K562 (cell line): ENCODE results near the gene ZNF831. TPM values are rescaled to one million over a fixed set of nuclear protein-coding genes. Genes with fewer than 3 reads are reported as not detected.

ENCODE experiments used
- ATAC-seq: fragments of 200-7000 bp; cut with Tn5 transposase; 3 replicates; pipeline ENCODE4 v1.9.1; 2020; ENCODE audit warnings: moderate library complexity
- BruUV-seq: library from RNA; stranded (reverse); fragments of 400-500 nt; replicated peaks from 2 replicates; lab custom pipeline; 2021; lab: Mats Ljungman, UMichigan
- CTCF ChIA-PET: fragments of 300-600 bp; formaldehyde crosslinking; extraction: SDS; loops from one replicate; lab custom pipeline; 2021; ENCODE audit warnings: low intra/inter-chr PET ratio; lab: Yijun Ruan, JAX
- POLR2A ChIA-PET: fragments of 300-600, 350-650 bp; sonication (Branson Sonifier 250); formaldehyde crosslinking; extraction: SDS; loops from one replicate; lab custom pipeline; 2021; ENCODE audit warnings: antibody characterized with exemption, inconsistent platforms; lab: Yijun Ruan, JAX
- DNase-seq, 4 experiments: peaks; one replicate each; pipeline versions ENCODE4 v3.0.0 to v3.0.0-alpha.2; 2011 to 2018; ENCODE audit warnings: low spot score in 3 of 4, mixed read lengths in 3 of 4; ENCODE audit errors: extremely low read depth in 1 of 4
- FAIRE-seq: peaks from 2 replicates; lab custom pipeline; 2011; peaks lifted over from hg19 to GRCh38; lab: Jason Lieb, UNC
- H2AFZ ChIP-seq: 2 replicates; pipeline ENCODE4 v1.6.0; 2011; ENCODE audit warnings: low read depth, low read length, control low read depth, inconsistent platforms
- H3K27ac ChIP-seq: fragments of 200-600 bp; 3 replicates; pipeline ENCODE4 v1.8.0; 2011; ENCODE audit warnings: low read depth, mild to moderate bottlenecking, control low read depth, inconsistent platforms, low read length, moderate library complexity, mixed read lengths; ENCODE audit errors: extremely low read depth
- H3K27me3 ChIP-seq, 2 experiments: fragments of 300-600 bp in 1 of 2; 2 replicates in 1 of 2; 3 replicates in 1 of 2; pipeline versions ENCODE4 v1.6.0 to v1.8.0; 2011; ENCODE audit warnings: inconsistent platforms in 2 of 2, low read length in 2 of 2, mild to moderate bottlenecking in 1 of 2, mixed read lengths in 1 of 2, moderate library complexity in 1 of 2; ENCODE audit not compliant: control insufficient read depth in 2 of 2, insufficient read depth in 2 of 2
- H3K36me3 ChIP-seq: fragments of 300-600 bp; 3 replicates; pipeline ENCODE4 v1.8.0; 2011; ENCODE audit warnings: mild to moderate bottlenecking, low read length, inconsistent platforms; ENCODE audit not compliant: control insufficient read depth, insufficient read depth
- H3K4me1 ChIP-seq, 2 experiments: fragments of 200-600 bp in 1 of 2; replicated peaks in 1 of 2; 2 replicates in 1 of 2; 3 replicates in 1 of 2; pipeline versions ENCODE4 v1.5.1 to v1.8.0; 2011; ENCODE audit warnings: inconsistent platforms in 2 of 2, low read length in 2 of 2, mild to moderate bottlenecking in 1 of 2, mixed read lengths in 1 of 2, moderate library complexity in 1 of 2; ENCODE audit not compliant: control insufficient read depth in 2 of 2, insufficient read depth in 2 of 2
- H3K4me2 ChIP-seq: 2 replicates; pipeline ENCODE4 v1.6.1; 2011; ENCODE audit warnings: low read length, control low read depth, inconsistent platforms, mixed read lengths; ENCODE audit not compliant: insufficient read depth
- H3K4me3 ChIP-seq: fragments of 200-600 bp; sonication (generic), shearing (Covaris generic); 2 replicates; pipeline ENCODE4 v1.5.1; 2016; ENCODE audit warnings: control low read depth, inconsistent platforms
- H3K79me2 ChIP-seq: fragments of 200-600 bp; 3 replicates; pipeline ENCODE4 v1.8.0; 2011; ENCODE audit warnings: low read length, inconsistent platforms; ENCODE audit not compliant: control insufficient read depth, insufficient read depth
- H3K9ac ChIP-seq, 2 experiments: 2 replicates each; pipeline versions ENCODE4 v1.6.0 to v1.6.1; 2011; ENCODE audit warnings: low read depth in 2 of 2, low read length in 2 of 2, control low read depth in 1 of 2, inconsistent platforms in 1 of 2, mild to moderate bottlenecking in 1 of 2, mixed read lengths in 1 of 2; ENCODE audit not compliant: insufficient read depth in 1 of 2
- H3K9me1 ChIP-seq: one replicate; pipeline ENCODE4 v1.6.0; 2011; ENCODE audit warnings: inconsistent platforms, mild to moderate bottlenecking, low read length, moderate library complexity; ENCODE audit not compliant: control insufficient read depth, insufficient read depth
- H3K9me3 ChIP-seq: replicated peaks from 2 replicates; pipeline ENCODE4 v1.5.1; 2011; ENCODE audit warnings: low read depth, low read length, inconsistent platforms; ENCODE audit not compliant: control insufficient read depth, insufficient read depth
- H4K20me1 ChIP-seq: replicated peaks from 2 replicates; pipeline ENCODE4 v1.6.1; 2011; ENCODE audit warnings: low read length, inconsistent platforms, mixed read lengths; ENCODE audit not compliant: control insufficient read depth, insufficient read depth
- BRF1 ChIP-seq: IDR thresholded peaks from 3 replicates; pipeline ENCODE4 v1.6.1; 2011; ENCODE audit warnings: borderline replicate concordance, mild to moderate bottlenecking; ENCODE audit not compliant: insufficient read length; ENCODE audit errors: extremely low read depth
- CBX8 ChIP-seq: fragments of 200-600 bp; sonication (generic); IDR thresholded peaks from 2 replicates; pipeline ENCODE4 v1.6.1; 2012; ENCODE audit warnings: borderline replicate concordance, mixed run types, low read depth, mild to moderate bottlenecking, moderate library complexity, mixed read lengths, low read length, control low read depth, inconsistent platforms; ENCODE audit not compliant: poor library complexity, severe bottlenecking; ENCODE audit errors: extremely low read depth
- ELF4 ChIP-seq: fragments of 450-650 bp; formaldehyde crosslinking; IDR thresholded peaks from 2 replicates; pipeline ENCODE4 v1.4.0; 2022; ENCODE audit warnings: missing genetic modification characterization
- KDM4B ChIP-seq, 2 experiments: fragments of 450-650 bp in 1 of 2; sonication (generic) in 1 of 2; IDR thresholded peaks; 2 replicates each; pipeline ENCODE4 v1.6.1; 2016 to 2017; ENCODE audit warnings: borderline replicate concordance in 2 of 2, antibody characterized with exemption in 1 of 2, low read depth in 1 of 2, mild to moderate bottlenecking in 1 of 2
- ZBTB12 ChIP-seq: fragments of 250-450 bp; sonication (Bioruptor Pico); IDR thresholded peaks from 2 replicates; pipeline ENCODE4 v1.4.0; 2020
- ZNF232 ChIP-seq: sonication (generic); formaldehyde crosslinking; IDR thresholded peaks from 2 replicates; pipeline ENCODE4 v1.8.0; 2022; ENCODE audit warnings: mild to moderate bottlenecking, missing genetic modification reagents
- ZNF407 ChIP-seq: fragments of 450-650 bp; IDR thresholded peaks from 2 replicates; pipeline ENCODE4 v1.6.1; 2016; ENCODE audit warnings: low read depth
- ZNF583 ChIP-seq: fragments of 250-450 bp; sonication (Bioruptor Pico); IDR thresholded peaks from 2 replicates; pipeline ENCODE4 v1.4.0; 2020
- ZNF639 ChIP-seq, 2 experiments: fragments of 200-800 bp in 1 of 2; sonication (Bioruptor generic) in 1 of 2; sonication (generic) in 1 of 2; formaldehyde crosslinking in 1 of 2; IDR thresholded peaks in 1 of 2; conservative IDR thresholded peaks in 1 of 2; 2 replicates each; pipeline versions ENCODE4 v1.5.0 to v1.6.1; 2016 to 2020; ENCODE audit warnings: missing compliant biosample characterization in 1 of 2, missing genetic modification characterization in 1 of 2, missing genetic modification reagents in 1 of 2
- WGBS: fragments of 100-300 bp; shearing (Covaris generic); methylation state at CpG from one replicate; pipeline ENCODE4 v1.1.6; 2016; ENCODE audit warnings: low coverage, mixed read lengths; ENCODE audit not compliant: insufficient coverage; ENCODE audit errors: missing lambda C conversion rate; 5-methylcytosine and 5-hydroxymethylcytosine counted together
- in situ Hi-C: fragments of 300-500 bp; cut with MboI; formaldehyde crosslinking; loops from 4 replicates; pipeline ENCODE4 v1.15.0; 2018; ENCODE audit warnings: inconsistent platforms, mixed read lengths
- intact Hi-C: fragments of 100-400 bp; cut with micrococcal nuclease; formaldehyde crosslinking; loops from 2 replicates; pipeline ENCODE4 v1.14.2; 2022
- polyA plus RNA-seq, 8 experiments: library from polyadenylated mRNA; depleted of rRNA in 4 of 8; stranded (reverse) in 5 of 8; unstranded in 3 of 8; fragments of >200 nt; fragmentation: Nextera tagmentation in 2 of 8; fragmentation: Illumina TruSeq in 1 of 8; extraction: Ambion mirVana in 2 of 8; extraction: Trizol in 1 of 8; gene quantifications; 2 replicates each; pipeline versions ENCODE4 v1.2.1 to v1.2.3, GENCODE V29; 2011 to 2014; ENCODE audit warnings: inconsistent platforms in 1 of 8, missing spikeins in 1 of 8
- total RNA-seq, 7 experiments: library from RNA; depleted of rRNA in 6 of 7; stranded (reverse); fragments of >200 nt in 6 of 7; fragmentation: Illumina TruSeq in 2 of 7; extraction: Trizol in 2 of 7; gene quantifications; 2 replicates each; pipeline versions ENCODE4 v1.2.1 to v1.2.3, GENCODE V29; 2011 to 2021; ENCODE audit warnings: low replicate concordance in 1 of 7

ZNF831 gene
- total and polyA plus RNA-seq, 9 of the 15 experiments (the other 6 are each of a cell fraction or from before 2014, with no cell fraction given), result not detected

GRCh38 chr20:59221707-59222252, 58.2 kb downstream of the ZNF831 start:
- BruUV-seq, result no TSS peak
- WGBS, result 10% methylated on average over 18 of the region's 18 CpGs
- intact Hi-C loops, result loop anchor here (1.0 to 5.0 kb wide), 3 partner anchors 134 to 353 kb away; no protein-coding TSS in a partner anchor
- H3K27ac ChIP-seq, result no peak overlapping the region
- H3K4me2 ChIP-seq, result no peak overlapping the region
- no peak for DNase-seq
- peaks cover 0 to 9% of the 10 kb centered on the region in 2 experiments; a peak in 2 of 5 replicates for H3K4me1 ChIP-seq
- in situ Hi-C loops, result loop anchor here (10.0 kb wide), 1 partner anchor 247 kb away; no protein-coding TSS in a partner anchor
- no peak overlapping the region for H3K9ac ChIP-seq
- H3K27me3 ChIP-seq, result peaks cover 29 to 40% of the 10 kb centered on the region in 2 experiments
- ChIA-PET CTCF (interaction anchor here (0.6 to 5.1 kb wide), 7 partner anchors 20 to 1012 kb away, joined by 3 to 59 read pairs (median 3); no protein-coding TSS in a partner anchor), POLR2A (interaction anchor here (0.5 to 1.0 kb wide), 2 partner anchors 8 to 304 kb away, joined by 3 to 5 read pairs; no protein-coding TSS in a partner anchor)
- H3K9me1 ChIP-seq, result no peaks in the 10 kb centered on the region
- H3K79me2 ChIP-seq, result no peaks in the 10 kb centered on the region
- peaks cover 5% of the 10 kb centered on the region; the same call in 1 of the 2 replicates for H4K20me1 ChIP-seq
- H3K9me3 ChIP-seq, result no peaks in the 10 kb centered on the region
- no peak for FAIRE-seq
- H3K36me3 ChIP-seq, result no peaks in the 10 kb centered on the region
- ATAC-seq, result no peak
- no peak overlapping the region for H2AFZ ChIP-seq
- H3K4me3 ChIP-seq, result peak overlapping the region; percentile 10; the same call in 1 of the 2 replicates
- no peak for TF ChIP-seq ZNF232 (CRISPR knock-in tag)
- no peak for TF ChIP-seq CBX8
- no peak for TF ChIP-seq ZNF583
- TF ChIP-seq ELF4 (CRISPR knock-in tag), result no peak
- no peak for TF ChIP-seq KDM4B (IDR thresholded peaks at IDR 0.05; ENCODE audit: borderline replicate concordance in 2 of 2, low read depth in 1 of 2)
- TF ChIP-seq ZBTB12 (CRISPR knock-in tag), result no peak
- TF ChIP-seq ZNF639 (CRISPR knock-in tag; conservative IDR thresholded peaks at IDR 0.05 in 1 of 2, IDR thresholded peaks at IDR 0.05 in 1 of 2), result no peak
- TF ChIP-seq BRF1, result no peak
- TF ChIP-seq ZNF407, result no peak
